ENCODE measurements around the gene FHIT. TPM values are rescaled to one million over a fixed set of nuclear protein-coding genes. Genes with fewer than 3 reads are reported as not detected.

FHIT gene
- total RNA-seq, 1 experiment from 2014 or later, result 9.8 TPM

GRCh38 chr3:60746043-60746638 lies 505.1 kb downstream of the FHIT start:
- ChIA-PET CTCF (no interaction called here), POLR2A (ENCODE audit: unreplicated experiment) (interaction anchor here (0.5 kb wide), 1 partner anchor 28 kb away, joined by 5 read pairs; no protein-coding TSS in a partner anchor)

DNA sequence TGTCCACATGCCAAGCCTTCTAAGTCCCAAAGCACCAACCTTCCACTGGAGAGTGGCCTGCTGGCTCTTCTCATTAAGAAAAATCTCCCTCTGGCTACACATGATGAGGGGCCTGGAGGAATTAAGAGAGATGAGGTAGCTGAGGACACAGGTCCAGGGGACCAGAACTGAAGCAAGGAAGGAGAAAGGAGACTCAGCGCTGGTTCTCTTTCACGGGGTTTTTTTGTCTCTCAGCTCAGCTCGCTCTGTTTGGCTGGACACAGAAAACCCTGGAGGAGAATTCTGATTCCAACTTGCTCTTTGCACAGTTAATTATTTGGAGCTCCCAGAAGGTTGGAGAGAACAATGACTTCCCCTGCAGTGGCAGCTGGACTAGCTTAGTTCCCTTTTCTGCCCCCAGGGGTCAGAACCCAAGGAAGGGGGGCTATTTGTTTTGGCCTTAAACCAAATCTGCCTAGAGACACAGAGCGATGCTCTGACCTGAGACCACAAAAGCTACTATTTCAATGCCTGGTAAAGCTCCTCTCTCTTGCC lies 507.6 kb downstream of the FHIT start:
- Histone ChIP-seq H3K27ac (no peak overlapping the region), H3K36me3 (ENCODE audit: low read depth) (no peaks in the 10 kb centered on the region), H3K79me2 (ENCODE audit: low read depth) (no peaks in the 10 kb centered on the region), H3K27me3 (ENCODE audit: insufficient read depth, low read depth) (no peaks in the 10 kb centered on the region), H3F3A (ENCODE audit: insufficient read depth, low read depth) (no peaks in the 10 kb centered on the region), H4K20me1 (ENCODE audit: insufficient read depth) (no peaks in the 10 kb centered on the region), H2AFZ (no peak overlapping the region), H3K9me2 (ENCODE audit: insufficient read depth) (no peaks in the 10 kb centered on the region), H3K4me3 (no peak overlapping the region), H3K4me1 (replicated peaks; ENCODE audit: insufficient read depth) (no peaks in the 10 kb centered on the region), H3K9me3 (ENCODE audit: insufficient read depth, low read depth) (no peaks in the 10 kb centered on the region), H3K4me2 (no peak overlapping the region)
- DNase-seq, result no peak
- no TSS peak for BruUV-seq (replicated peaks)
- POLR2A ChIA-PET (ENCODE audit: unreplicated experiment), result no interaction called here
- TF ChIP-seq EZH2 (IDR thresholded peaks at IDR 0.05; ENCODE audit: low read depth), result no peak
- TF ChIP-seq, protein P1, sequence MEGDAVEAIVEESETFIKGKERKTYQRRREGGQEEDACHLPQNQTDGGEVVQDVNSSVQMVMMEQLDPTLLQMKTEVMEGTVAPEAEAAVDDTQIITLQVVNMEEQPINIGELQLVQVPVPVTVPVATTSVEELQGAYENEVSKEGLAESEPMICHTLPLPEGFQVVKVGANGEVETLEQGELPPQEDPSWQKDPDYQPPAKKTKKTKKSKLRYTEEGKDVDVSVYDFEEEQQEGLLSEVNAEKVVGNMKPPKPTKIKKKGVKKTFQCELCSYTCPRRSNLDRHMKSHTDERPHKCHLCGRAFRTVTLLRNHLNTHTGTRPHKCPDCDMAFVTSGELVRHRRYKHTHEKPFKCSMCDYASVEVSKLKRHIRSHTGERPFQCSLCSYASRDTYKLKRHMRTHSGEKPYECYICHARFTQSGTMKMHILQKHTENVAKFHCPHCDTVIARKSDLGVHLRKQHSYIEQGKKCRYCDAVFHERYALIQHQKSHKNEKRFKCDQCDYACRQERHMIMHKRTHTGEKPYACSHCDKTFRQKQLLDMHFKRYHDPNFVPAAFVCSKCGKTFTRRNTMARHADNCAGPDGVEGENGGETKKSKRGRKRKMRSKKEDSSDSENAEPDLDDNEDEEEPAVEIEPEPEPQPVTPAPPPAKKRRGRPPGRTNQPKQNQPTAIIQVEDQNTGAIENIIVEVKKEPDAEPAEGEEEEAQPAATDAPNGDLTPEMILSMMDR (conservative IDR thresholded peaks at IDR 0.05), result no peak
- CTCF ChIA-PET, result no interaction called here
- intact Hi-C loops (cut with micrococcal nuclease; ENCODE audit: unreplicated experiment), result loop anchor here (10.0 kb wide), 1 partner anchor 159 kb away; no protein-coding TSS in a partner anchor

More at GRCh38 chr3:60746043-60746638, 505.1 kb downstream of the FHIT start:
- Histone ChIP-seq H3K36me3 (ENCODE audit: low read depth) (no peaks in the 10 kb centered on the region), H3K79me2 (ENCODE audit: low read depth) (no peaks in the 10 kb centered on the region), H4K20me1 (ENCODE audit: insufficient read depth) (no peaks in the 10 kb centered on the region), H3K27ac (no peak overlapping the region), H3K4me1 (replicated peaks; ENCODE audit: insufficient read depth) (no peaks in the 10 kb centered on the region), H3K9me2 (ENCODE audit: insufficient read depth) (no peaks in the 10 kb centered on the region), H3K27me3 (ENCODE audit: insufficient read depth, low read depth) (no peaks in the 10 kb centered on the region), H3K9me3 (ENCODE audit: insufficient read depth, low read depth) (no peaks in the 10 kb centered on the region), H3F3A (ENCODE audit: insufficient read depth, low read depth) (no peaks in the 10 kb centered on the region), H2AFZ (no peak overlapping the region), H3K4me2 (no peak overlapping the region), H3K4me3 (no peak overlapping the region)
- intact Hi-C loops (cut with micrococcal nuclease; ENCODE audit: unreplicated experiment), result loop anchor here (10.0 kb wide), 1 partner anchor 161 kb away; no protein-coding TSS in a partner anchor
- no peak for DNase-seq
- no peak for TF ChIP-seq EZH2 (IDR thresholded peaks at IDR 0.05; ENCODE audit: low read depth)
- TF ChIP-seq, protein P1 (conservative IDR thresholded peaks at IDR 0.05), result no peak
- BruUV-seq (replicated peaks), result no TSS peak

GRCh38 chr3:60742606-60743145 lies 508.6 kb downstream of the FHIT start:
- H2AFZ ChIP-seq, result no peak overlapping the region
- no peaks in the 10 kb centered on the region for H3K4me1 ChIP-seq (replicated peaks; ENCODE audit: insufficient read depth)
- no peaks in the 10 kb centered on the region for H3K9me2 ChIP-seq (ENCODE audit: insufficient read depth)
- no peaks in the 10 kb centered on the region for H3K9me3 ChIP-seq (ENCODE audit: insufficient read depth, low read depth)
- no peaks in the 10 kb centered on the region for H3K27me3 ChIP-seq (ENCODE audit: insufficient read depth, low read depth)
- DNase-seq, result peak; percentile 37 to 56
- H3F3A ChIP-seq (ENCODE audit: insufficient read depth, low read depth), result no peaks in the 10 kb centered on the region
- no peak overlapping the region for H3K27ac ChIP-seq
- H3K36me3 ChIP-seq (ENCODE audit: low read depth), result no peaks in the 10 kb centered on the region
- TF ChIP-seq, protein P1 (conservative IDR thresholded peaks at IDR 0.05), result peak; percentile 48
- no peak for TF ChIP-seq EZH2 (IDR thresholded peaks at IDR 0.05; ENCODE audit: low read depth)
- no peaks in the 10 kb centered on the region for H3K79me2 ChIP-seq (ENCODE audit: low read depth)
- BruUV-seq (replicated peaks), result no TSS peak
- H4K20me1 ChIP-seq (ENCODE audit: insufficient read depth), result no peaks in the 10 kb centered on the region
- POLR2A ChIA-PET (ENCODE audit: unreplicated experiment), result no interaction called here
- intact Hi-C loops (cut with micrococcal nuclease; ENCODE audit: unreplicated experiment), result loop anchor here (10.0 kb wide), 1 partner anchor 158 kb away; no protein-coding TSS in a partner anchor
- CTCF ChIA-PET, result interaction anchor here (1.1 kb wide), 1 partner anchor 33 kb away, joined by 3 read pairs; no protein-coding TSS in a partner anchor
- no peak overlapping the region for H3K4me2 ChIP-seq
- H3K4me3 ChIP-seq, result no peak overlapping the region

Data from PC-9 (cell line).